SHP77 (cell line): ENCODE data around the gene SMIM5.
"Not testable (repeated sequence)": the region's sequence is repeated elsewhere in the genome, so short reads cannot be mapped to it uniquely, and the experiment has no call there.

Experiments used
- DNase-seq, 2 experiments: peaks; one replicate each; lab custom pipeline; 2025; lab: John Stamatoyannopoulos, UW

Gene SMIM5

DNA sequence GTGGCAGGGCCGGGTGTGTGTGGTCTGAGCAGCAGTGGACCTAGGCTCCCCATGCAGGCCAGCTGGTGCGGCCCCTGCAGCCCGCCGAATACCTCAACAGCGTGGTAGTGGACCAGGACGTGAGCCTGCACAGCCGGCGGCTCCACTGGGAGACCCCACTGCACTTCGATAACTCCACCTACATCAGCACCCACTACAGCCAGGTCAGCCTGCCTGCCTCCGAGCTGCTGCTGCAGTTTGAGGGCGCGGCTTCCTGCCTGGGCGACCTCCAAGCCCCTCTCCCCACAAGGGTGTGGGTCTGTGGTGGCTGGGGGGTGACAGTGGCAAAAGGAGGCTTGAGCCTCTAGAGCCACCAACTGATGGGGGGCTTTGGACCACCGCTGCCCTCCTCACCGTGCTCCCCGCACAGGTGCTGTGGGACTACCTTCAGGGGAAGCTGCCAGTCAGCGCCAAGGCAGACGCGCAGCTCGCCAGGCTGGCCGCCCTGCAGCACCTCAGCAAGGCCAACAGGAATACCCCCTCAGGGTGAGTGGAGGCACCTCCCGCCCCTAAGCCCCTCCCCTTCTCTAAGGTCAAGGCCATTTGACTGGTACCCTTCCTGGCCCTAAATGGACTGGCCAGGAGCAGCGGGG is 8.4 kb upstream of the SMIM5 start:
- no peak for DNase-seq

DNA sequence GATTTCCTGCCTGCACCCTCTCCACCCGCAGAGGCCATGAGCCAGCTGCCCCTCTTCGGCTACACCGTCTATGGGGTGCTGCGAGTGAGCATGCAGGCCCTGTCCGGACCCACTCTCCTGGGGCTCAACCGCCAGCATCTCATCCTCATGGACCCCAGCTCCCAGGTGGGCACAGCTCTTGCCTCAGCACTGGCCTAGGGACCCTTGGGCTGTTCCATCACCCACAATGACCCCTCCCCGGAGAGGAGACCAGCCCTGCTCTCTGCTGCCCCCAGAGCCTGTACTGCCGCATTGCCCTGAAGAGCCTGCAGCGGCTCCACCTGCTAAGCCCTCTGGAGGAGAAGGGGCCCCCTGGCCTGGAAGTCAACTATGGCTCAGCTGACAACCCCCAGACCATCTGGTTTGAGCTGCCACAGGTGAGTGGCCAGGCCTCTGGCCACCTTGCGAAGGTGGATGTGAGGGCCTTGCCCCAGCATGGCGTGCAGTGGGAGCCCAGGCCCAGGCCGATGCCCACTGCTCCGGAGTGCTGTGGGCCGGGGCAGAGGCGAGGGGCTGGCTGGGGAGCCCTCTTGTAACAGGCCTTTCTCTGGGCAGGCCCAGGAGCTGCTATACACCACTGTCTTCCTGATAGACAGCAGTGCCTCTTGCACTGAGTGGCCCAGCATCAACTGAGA is 7.3 kb upstream of the SMIM5 start:
- peak; percentile 29 to 42 for DNase-seq

DNA sequence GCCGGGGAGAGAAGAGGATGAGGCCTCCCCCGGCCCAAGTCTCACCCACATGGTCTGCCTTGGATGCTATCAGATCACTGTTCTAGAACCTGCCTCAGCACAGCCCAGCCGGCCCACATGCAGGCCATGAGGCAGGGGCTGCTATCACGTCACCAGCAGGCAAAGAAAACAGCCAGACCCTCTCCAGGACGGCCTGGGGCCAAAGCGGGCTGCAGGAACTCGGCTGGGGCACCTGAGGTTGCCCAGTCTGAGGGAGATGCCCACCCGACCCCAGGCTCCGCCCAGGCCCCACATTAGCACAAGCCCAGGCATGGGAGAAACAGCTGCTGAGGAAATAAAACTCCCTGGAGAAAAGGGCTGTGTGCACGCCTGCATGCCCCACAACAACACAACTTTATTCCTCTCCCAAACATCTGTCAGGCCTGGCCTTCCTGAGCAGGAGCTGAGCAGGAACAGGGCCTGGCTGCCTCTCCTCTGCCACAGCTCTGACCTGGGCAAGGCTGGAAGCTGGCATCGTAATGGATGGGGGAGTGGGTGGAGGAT is 6.7 kb upstream of the SMIM5 start:
- no peak for DNase-seq

DNA sequence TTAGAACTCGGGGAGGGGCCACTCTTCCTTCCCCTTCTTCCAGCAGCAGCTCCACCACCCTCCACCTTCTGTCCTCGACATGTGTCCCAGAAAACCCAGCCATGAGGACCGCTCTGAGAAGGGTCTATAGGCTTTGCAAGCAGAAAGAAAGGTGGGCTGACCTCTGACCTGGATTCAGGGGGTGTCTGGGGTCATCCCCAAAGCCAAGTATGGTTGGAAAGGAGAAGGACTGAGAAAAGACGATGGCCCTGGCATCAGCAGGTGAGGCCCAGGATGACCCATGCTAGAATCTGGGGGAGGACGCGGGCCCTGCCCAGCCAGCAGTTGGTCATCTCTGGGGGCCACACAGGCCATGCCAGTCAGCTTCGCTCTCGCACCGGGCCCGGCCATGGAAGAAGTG is 6.1 kb upstream of the SMIM5 start:
- no peak for DNase-seq

DNA sequence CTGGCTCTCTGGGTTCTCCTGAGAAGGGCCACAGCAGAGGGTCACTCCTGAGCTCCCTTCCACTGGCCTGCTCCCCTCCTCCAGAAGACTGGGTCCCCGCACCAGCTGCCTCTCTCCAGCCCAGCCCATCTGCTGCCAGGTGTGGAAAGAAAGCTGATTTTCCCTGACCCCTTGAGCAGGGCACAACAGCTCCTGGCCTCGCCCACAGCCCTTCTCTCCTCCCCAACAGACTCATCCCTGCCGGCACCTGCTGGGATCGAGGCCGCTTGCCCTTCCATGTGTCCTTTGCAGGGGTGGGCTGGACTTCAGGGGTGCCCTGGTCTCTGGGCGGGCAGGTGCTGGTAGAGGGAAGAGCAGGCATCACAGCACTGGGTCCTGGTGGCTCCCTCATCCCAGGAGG is 4.8 kb upstream of the SMIM5 start:
- DNase-seq: no peak

DNA sequence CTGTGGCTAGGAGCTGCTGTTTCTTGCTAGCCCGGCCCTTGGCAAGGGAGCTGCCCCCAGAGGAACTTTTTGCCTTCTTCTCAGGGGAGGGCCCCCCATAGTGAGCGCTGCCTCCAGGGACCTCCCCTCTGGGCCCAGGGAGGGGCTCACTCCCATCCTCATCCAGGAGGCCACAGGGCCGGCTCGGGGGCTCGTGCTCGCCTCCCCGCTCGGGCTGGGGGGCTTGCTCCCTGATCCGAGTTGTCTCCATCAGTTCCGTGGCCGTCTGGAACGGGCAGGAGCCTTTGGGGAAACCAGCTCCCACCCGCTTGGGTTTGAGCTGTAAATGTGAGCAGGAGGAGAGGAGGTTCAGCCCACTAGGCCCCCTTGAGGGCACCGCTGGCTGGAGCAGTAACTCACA is 4.1 kb upstream of the SMIM5 start:
- DNase-seq: no peak

DNA sequence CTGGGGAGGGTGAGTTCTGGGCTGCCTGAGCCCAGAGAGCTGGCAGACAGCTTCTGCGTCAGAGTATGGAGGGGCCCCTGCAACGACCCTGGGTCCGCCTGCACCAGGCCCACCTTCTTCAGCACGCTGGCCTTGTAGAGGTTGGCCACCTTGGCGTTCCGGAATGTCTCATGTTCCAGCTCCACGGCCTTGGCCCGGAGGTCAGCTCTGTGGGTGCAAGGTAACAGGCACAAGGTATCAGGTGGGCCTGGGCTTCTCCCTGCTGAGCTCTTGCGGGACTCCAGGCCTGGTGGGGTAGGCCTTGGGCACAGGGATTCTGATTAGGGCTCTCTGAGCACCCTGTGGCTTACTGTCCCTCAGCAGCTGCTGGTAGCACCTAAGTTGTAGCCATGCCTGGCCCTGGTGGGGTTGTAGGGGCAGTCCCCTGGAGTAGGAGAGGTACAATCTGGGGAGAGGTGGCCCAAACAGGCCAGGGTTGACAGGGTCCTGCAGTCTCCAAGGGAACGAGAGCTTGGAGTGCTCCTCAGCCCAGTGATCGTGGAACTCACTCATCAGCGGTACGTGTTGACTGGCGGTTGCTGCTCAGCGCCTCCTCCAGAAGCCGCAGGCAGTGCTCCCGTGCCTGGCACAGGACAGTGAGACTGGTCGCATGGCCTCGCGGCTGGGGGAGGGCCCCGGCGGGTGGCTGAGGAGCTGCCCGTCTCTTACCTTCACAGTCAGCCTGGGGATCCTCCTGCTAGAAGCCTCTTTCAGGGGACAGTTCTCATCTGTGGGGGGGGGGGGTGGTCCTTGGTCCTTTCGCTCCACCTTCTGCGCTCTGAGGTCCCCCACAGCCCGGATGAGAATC is 2.9 kb upstream of the SMIM5 start:
- DNase-seq: no peak

DNA sequence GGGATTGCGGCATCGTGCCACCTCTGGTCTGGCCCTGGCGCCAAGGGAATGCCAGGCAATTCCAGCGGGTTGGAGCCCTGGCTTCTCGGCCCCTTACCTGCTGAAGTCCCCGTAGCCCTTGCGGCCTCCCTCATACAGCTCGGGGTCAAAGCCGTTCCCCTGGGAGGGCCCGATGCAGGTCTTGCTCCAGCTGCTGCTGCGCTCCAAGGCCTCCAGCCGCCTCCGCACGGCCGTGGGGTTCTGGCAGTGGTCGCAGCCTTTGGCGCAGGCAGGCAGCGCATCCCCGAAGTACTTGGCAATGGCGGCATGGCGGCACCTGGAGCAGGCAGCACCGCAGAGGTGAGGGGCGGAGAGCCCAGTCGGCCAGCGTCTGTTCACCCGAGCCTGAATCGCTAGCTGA is 1.9 kb upstream of the SMIM5 start:
- no peak for DNase-seq

DNA sequence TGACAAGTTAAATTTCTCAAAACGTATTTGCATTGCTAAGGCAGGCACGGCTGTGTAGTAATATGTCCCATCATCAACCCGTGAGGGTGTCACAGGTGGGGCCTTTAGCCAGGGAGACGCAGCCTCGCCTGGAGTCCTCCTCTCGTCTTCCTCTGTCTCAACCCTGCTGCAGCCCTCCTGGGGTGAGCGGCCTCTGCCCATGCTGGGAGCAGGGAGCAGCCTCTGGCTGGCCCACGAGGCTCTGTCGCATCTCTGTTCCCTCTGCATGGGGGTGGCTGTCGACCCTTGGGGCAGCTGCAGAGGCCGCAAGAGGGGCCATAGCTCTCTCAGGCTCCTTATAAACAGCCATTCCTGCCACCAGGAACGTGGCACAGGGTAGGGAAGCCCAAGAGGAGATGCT is 806 bp upstream of the SMIM5 start:
- DNase-seq: no peak

DNA sequence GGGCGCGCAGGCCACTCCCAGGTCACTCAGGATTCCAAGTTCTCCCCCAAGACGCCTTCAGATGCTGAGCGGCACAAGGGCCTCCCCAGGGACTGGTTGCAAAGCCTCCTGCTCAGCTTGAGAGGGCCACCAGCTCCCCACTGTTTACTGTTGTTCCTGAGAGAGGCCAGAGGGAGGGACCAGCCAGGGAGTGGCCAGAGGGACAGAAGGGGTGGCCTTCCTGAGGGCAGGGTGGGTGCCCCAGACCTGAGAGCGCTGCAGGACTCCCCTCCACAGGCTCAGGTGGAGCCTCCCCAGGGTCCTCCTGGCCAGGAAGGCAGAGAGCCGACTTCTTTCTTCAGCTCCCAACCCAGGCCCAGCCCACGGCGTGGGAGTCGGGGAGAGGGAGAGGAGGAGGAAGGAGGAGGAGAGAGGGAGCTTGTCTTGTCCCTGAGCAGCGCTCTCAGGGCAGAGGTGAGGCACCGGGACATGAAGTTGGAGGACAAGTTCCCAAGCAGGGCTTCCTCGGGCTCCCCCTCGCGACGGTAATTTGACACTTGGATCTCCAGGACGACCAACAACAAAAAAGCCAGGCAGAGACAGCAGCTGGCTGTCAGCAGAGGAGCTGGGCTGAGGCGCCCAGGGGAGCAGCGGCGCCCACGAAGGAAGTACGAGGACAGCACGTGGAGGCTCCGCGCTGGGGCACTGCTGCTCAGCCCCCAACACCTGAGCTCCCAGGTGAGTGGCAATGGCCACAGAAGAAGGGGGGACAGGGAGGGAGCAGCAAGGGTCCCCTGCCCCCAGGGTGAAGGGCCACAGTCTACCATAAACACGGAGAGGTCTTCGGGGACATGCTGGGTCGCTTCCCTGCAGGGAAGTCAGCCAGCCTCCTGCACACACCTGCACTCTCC is 497 bp downstream of the SMIM5 start:
- peak; percentile 88 to 92 for DNase-seq

DNA sequence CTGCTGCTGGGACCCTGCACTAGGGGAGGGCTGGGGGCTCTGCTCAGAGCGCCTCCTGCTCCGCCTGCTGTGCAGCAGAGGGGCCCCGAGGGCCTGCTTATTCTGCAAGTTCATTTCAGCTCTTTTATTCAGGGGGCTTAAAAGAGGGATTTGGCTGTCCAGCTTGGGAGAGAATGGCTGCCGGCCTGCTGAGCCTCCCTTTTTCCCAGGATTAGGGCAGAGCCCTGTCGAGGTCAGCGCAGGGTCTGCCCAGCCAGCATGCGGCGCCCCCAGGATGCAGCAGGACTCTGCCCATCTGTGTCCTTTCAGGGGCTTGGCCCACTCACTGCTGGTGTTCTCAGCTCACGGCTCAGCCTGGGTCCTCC is 1.1 kb downstream of the SMIM5 start:
- DNase-seq: no peak

DNA sequence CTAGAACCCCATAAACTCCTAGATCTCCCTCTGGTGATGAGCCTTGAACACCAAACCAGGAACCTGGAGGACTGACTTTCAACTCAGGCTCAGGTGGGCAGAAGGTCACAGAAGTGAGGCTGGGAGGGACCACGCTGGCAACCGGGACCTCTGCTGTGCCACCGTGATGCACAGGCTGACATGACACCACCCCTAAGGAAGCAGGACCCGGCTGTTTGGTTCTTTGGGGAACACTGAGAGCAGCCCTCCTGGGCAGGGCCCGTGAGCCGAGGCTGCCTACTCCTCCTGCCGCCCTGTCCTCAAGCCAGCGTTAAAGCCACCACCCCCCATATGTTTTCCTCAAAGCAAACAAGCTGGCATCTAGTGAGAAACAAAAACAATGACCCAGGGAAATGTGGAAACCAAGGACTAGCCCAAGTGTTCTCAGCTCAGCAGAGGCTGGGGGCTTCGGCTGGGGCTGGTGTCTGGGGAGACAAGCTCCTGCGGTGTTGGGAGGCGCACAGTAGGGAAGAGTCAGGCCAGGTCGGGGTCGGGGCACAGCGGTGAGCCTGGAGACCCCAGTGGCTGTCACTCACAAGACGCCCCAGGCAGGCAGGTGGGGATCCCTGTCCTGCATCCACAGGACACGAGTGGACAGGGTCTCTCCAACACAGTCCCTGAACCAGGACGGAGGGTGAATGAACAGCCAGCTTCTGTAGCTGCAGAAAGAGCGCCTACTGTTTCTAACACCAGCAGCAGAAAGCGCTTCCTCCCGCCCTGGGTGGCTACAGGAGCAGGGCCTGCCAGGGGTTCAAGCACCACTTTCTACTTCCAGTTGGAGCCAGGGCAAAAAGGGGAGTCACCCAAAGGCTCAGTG is 1.7 kb downstream of the SMIM5 start:
- DNase-seq: no peak

DNA sequence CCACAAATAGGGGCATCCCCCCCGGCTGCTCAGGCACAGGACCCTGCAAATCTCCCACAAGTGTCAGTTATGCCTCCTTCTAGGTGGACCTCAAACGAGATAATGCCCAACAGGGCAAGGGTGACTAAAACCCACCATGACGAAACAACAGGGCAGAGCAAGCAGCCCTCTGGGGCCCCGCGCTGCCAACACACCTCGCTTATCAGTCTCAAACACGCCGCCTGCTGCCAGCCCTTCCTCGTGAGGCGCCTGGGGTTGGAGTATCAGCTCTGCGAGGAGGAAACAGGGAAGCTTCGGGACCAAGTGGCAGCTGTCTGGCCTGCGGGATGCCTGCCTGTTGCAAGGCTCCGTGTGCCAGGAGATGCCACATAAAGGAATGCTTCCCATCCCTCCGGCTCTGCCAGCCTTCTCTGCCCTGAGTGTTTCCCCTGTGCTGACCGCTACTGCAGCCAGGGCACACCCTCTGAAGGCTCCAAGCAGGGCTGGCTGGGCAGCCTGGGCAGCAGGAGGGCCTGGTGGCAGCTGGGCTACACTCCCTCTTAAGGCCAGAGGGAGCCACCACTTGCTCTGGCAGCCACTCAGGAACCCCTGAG is 2.5 kb downstream of the SMIM5 start:
- DNase-seq: no peak

DNA sequence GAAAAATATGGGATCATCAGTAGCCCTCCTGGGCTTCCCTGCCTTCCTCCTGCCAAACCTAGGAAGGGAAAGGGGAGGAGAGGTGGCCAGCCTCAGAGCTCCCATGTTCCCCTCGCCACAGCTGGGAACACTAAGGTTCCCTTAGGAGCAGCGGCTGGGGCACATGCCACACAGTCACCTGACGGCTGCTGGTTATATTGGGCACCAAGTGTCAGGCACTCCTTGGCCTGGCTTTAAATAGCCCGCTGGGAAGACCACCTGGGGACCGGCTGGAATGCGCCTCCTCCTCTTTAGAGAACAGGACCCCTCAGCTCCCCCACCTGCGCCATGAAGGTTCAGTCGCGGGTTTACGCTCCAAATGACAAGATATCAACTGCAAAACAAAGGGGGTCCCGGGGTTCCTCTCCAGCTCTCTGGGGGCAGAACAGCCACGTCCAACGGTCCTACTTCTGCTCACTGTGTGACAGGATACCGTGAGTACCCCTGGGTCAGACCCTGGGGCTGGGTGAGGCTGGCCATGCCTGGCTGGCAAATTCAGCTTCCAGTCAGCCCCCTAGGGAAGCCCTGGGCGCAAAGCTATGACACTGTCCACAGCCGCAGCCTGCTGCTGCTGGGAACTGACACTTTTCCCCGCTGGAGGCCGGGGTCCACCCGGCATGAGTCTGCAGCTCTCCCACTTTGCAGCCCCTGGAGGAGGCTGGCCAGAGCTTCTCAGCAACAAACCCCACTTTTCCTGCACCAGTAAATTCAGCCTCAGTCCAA is 3.3 kb downstream of the SMIM5 start:
- no peak for DNase-seq

DNA sequence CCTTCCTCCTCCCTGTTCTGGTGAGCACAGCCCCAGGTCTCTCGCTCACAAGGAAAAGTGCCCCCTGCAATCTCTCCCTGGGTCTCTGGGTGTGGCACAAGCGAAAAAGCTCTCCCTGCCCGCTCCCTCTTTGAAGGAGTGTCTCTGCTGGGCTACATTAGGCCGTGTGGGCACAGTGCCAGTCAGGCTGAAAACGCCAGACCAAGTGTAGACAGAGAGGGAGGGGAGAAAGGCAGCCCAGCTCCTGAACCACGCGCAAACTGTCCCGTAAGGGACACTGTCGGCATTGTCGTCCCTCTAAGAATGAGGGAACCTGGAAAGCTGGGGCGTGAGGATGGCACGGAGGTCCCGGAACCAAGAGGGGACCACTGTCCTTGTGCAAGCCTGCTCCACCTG is 3.9 kb downstream of the SMIM5 start:
- DNase-seq: no peak

DNA sequence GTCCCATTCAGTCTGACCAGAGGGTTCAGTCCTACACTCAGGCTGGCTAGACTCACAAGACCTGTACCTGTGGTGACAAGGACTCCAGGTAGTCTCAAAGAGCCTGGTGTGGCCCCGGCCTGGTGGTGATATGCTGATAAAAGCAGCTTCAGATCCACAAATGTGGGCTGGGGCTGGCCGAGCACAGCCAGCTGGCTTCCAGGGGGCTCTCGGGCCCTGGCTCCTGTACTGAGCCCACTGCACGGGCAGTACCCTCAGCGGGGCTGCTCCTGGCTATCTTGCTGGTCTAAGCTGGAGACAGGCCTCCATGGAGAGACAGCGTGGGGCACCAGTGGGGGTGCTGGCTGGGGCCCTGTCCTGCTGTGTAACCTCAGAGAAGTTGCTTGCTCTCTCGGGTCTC is 4.3 kb downstream of the SMIM5 start:
- no peak for DNase-seq

DNA sequence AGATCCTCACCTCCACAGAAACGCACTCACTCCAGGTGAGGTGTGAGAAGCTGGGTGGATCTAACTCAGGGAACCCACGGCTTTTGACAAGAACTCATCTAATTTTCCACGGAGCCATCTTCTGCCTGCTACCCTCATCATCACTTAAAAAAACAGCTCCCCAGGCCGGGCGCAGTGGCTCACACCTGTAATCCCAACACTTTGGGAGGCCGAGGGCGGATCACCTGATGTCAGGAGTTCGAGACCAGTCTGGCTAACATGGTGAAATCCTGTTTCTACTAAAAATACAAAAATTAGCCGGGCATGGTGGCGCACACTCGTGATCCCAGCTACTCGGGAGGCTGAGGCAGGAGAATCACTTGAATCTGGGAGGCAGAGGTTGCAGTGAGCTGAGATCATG is 4.8 kb downstream of the SMIM5 start:
- DNase-seq: not testable (repeated sequence)

DNA sequence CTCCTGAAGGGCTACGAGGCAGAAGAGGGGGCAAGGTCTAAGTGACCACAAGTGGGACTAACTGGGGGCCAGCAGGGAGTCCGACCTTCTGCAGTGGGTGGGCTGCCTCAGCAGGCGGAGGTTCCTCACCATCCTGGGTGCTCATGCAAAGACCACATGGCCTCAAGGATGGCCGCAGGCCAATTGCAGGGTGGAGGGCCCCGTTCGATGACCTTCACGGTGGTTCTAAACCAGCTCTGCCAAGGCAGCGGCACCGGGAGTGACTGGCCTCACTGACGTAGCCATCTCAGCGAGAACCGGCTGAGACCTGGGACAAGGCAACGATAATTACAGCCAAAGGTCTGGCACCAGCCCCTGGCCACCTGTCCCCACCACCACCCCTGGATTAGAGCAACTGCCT is 5.7 kb downstream of the SMIM5 start:
- no peak for DNase-seq

DNA sequence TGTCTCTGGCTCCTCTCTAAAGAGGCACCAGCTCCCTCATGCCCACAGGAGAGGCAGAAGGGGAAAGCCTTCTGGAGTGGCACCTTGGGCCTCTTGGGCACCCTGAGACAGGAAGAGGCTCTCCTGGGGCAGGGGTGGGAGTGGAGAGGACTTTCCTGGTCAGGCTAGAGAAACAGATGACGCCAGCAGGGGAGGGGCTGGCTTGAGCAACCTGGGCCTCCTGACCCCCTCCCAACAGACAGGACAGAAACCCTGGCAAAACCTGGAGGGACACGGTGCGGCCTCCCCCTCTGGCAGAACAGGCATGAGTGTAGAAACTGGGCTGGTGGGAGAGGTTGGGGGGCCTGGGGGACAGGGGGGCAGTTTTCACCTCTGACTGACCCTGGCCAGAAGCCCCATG is 6.1 kb downstream of the SMIM5 start:
- DNase-seq: no peak
